Left renal pelvis (tissue), 4 donors: Measurements from ENCODE around the gene MISFA. TPM values are rescaled to one million over a fixed set of nuclear protein-coding genes. Genes with fewer than 3 reads are reported as not detected.
"Not testable (repeated sequence)": the region's sequence is repeated elsewhere in the genome, so short reads cannot be mapped to it uniquely, and the experiment has no call there.

Experiments
- DNase-seq, 4 donors: peaks; one replicate each; pipeline ENCODE4 v3.0.0-alpha.2; 2013; ENCODE audit warnings: low read depth in 4 of 4, low spot score in 3 of 4
- polyA plus RNA-seq, 4 donors: library from polyadenylated mRNA; unstranded; fragments of 120-200 nt; gene quantifications; one replicate each; pipeline ENCODE4 v1.2.1, GENCODE V29; 2013; ENCODE audit not compliant: insufficient read length in 4 of 4

The MISFA gene
- polyA plus RNA-seq, 4 donors: 4.5 to 16.8 (median 7.3) TPM

DNA sequence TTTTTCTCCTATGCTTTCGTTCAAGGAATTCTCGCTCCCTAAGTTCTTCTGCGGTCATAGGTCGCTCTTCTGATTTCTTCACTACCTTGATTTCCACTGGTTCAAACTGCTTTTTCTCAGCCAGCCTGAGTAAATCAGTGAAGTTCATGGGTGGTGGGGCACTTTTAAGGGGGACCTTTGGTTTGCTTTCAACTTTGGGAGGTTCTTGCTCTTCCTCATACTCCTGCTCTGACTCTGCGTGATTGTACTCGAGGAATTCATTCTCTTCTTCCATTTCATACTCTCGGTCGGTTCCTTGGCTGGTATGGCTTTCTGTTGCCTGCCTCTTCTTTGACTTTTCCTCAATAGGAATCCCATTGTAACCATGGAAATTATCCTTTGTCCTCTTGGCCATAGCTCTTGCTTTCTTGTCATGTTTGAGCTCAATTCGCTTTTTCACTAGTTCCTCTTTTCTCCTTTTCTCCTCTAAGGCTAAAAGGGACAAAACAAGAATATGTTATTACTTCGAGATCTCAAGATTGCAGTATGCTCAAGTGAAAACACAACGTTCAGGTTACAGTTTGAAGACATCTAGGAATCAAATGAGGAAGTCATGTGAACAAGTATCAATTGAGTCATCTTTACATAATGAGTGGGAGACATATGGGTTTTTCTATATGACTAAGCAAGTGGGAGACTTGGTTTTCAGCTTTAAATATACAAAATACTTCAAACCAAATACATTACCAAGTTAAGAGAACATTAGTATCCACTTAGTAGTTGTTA is 16.2 kb downstream of the MISFA start:
- no peak for DNase-seq

DNA sequence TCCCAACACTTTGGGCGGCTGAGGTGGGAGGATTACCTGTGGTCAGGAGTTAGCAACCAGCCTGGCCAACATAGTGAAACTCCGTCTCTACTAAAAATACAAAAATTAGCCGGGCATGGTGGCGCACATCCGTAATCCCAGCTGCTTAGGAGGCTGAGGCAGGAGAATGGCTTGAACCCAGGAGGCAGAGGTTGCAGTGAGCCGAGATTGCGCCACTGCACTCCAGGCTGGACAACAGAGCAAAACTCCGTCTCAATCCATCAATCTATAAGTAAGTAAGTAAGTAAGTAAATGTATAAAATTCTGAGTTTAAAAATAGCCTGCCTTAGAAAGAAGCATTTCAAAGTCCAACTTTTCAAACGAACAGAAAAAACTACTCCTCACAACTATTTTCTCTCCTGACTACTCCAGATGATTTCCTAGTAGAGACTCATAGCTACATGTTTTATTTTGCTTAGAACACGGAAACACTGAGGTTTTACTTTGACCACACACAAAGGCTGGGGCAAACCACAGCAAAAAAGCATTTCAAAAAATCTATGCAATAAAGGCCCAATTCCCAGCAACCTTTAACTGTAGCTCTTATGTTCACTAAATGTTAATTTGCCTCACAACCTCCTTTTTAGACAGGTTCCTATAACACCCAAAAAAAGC is 18.2 kb downstream of the MISFA start:
- no peak for DNase-seq

DNA sequence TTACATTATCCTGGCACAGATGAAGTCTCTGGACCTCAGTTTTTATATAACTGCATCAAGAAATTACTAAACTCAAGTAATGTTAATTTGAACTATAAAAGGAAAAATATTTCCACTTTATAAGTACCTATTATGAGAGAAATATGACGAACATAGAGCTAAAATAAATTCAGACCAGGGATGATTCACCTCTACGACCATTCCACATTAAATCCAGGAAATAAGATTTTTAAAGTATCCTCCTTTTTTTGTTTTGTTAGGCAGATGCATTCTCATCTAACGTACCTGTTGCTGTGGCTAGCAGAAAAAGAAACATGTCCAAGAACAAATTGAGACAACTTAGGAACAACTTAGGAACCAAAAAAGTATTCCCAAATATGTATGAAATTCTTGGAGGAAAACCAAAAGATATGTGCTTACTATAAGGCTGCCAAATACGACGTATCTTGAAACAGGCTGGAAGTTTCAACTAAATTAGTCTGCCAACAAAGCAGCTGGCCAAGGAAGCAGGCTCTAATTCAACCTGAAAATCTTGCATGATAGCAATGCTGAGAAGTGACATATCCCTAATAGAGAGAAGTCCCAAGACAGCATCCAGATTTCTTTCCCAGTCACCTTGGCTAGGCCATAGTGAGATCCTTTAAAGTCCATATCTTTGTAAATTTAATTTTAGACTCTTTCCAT is 18.9 kb downstream of the MISFA start:
- no peak for DNase-seq

DNA sequence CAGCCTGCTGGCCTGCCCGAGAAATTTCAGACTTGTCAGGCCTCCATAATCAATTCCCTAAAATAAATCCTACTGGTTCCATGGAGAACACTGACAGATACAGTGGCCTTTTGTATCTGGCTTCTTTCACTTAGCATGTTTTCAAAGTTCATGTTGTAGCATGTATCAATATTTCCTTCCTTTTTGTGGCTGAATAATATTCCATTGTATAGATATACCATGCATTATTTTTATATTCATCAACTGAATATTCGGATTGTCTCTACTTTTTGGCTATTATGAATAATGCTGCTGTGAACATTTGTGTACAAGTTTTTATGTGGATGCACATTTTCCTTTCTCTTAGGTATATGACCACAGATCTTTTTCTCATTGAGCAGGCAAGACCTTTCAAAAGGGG is 24.1 kb downstream of the MISFA start:
- no peak for DNase-seq

DNA sequence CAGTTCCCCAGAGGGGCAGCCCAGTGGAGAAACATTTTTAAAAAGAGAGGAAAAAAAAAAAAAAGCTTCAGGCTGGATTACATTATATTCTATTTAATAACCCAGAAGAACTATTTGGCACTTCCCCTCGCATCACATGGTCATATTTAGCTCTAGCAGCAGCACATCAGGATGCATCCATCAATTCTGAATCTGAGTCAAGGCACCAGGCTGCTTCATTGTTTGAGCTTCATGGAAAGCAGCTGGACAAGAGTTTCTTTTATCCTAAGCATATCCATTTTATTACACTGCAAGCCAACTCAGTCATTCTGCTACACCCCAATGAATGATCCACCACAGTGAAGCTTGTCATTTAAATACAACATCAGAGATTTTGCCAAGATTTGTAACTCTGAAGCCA is 24.6 kb downstream of the MISFA start:
- DNase-seq: no peak

DNA sequence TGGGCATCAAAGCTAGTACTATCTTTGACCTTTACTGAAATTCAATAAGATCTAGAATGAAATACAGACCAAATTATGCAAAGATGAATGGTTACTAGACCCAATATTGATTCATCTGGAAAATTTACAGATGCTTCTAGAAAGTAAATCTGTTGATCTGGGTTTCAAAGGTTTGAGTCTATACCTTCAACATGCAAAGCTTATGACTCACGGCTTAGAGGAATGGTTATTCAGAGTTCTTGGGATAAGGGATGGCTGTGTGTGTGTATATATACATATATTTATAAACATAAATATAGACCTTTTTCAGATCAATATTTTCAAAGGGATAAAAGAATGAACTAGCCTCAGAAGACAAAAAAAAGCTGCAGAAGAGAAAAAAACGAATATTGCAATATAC is 33.3 kb downstream of the MISFA start:
- no peak for DNase-seq

DNA sequence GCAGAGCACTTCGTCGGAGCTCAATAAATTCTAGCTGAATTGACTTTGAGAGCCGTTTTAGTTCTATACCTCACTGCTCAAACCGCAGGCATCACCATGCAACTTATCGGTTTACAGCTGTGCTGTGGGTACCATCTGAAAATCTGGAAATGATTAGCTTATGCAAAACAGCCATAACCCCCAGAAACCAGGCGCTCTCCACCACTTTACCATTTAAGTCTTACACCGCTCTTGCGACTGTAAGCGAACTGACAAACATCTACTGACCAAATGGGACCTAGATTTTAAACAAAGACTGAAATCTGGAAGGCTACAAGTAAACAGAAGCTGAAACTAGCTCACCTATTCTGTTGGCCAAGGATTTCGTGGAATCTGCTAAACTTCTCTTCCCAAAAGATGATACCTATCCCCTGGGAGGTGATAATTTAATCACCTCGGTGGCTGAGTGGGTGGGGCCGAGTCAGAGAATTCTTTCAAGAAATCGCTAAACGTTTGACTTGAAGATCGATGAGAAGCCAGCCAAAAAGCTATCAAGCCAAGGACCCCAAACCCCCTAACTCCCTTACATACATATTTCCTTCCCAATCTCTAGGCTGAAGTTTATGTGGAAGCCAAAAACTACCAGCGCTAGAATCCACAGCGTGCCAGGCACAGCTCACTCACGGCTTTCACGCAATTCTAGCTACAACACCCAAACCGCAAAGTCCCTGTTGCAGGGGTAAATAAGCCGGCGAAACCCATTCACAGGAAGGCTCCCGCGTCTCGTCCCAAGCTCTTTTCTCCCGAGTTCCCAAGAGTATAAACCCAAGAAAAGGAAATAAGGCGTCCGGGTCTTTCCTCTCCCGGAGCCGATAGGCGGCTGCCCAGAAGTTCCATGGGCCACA is 33.9 kb downstream of the MISFA start:
- DNase-seq: no peak

DNA sequence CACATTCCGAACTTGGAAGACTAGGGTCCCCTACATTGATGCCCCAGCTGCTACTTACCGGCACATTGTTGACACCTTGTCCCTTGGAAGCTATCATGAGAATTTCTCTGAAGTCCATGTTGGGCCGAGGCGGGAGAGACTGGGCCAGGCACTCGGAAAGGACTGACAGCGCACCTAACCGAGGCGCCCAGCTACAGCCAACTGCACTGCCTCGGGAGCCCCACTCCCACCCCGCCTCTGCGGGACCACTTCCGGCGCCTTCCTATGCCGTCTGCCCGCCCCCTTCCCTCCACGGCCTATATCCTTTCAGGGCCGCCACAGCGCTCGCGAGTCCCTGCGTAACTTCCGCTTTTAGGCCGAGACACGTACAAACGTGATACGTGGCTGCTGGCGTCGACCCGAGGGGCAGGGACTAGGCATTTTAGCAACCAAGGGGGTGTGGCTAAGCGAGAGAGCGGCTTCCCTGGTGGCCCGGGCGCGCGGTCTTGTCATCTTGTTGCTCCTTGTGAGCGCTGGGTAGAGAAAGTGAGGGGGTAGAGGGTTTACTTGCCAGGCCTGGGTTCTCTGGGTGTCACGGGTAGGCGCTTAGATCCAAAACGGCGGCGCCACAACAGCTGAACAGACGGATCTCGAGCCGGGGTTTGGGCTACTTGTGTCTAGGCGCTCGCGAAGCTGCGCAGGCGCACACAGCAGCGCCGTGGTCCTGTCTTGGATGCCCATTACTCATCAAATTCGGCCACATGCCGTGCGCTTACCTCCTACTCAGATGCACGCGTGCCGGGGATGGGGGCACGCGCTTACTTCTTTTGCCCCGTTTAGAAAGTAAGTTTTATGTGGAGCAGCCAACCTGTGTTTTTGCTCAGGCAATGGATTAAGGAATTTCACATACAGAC is 34.8 kb downstream of the MISFA start, which contains the start of gene SPTY2D1:
Gene SPTY2D1, minus strand, starts transcription at position 203 of the 893 bp plus-strand sequence. Its CDS starts 85 bp downstream, at position 118.
- peak; percentile 97 to 99 (median 98) for DNase-seq

DNA sequence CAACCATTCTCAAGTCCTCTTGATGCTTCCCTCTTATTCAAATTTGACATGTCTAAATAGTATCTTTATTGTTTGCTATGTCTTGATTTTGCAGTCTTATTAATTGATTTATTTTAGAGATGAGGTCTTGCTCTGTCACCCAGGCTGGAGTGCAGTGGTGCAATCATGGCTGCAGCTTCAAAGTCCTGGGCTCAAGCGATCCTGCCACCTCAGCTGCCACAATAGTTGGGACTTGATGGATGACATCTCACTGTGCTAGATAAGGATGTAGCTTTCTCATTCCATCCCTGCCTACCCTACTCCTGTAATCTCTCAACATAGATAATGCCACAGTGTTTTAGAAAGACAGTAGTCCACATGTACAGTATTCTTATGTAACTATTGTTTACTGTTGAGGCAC is 42.1 kb downstream of the MISFA start:
- no peak for DNase-seq

DNA sequence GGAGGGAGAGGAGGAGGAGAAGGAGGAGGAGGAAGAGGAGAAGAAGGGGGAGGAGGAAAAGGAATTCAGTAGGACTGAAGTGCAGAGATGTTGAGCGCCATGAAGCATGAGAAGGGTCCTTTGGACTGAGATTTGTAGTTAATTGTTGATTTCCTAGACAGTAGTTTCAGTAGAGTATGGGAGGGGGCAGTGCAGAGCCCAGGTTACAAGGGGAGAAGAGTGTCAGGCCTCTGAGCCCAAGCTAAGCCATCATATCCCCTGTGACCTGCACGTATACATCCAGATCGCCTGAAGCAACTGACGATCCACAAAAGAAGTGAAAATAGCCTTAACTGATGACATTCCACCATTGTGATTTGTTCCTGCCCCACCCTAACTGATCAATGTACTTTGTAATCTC is 43.4 kb downstream of the MISFA start:
- not testable (repeated sequence) for DNase-seq

DNA sequence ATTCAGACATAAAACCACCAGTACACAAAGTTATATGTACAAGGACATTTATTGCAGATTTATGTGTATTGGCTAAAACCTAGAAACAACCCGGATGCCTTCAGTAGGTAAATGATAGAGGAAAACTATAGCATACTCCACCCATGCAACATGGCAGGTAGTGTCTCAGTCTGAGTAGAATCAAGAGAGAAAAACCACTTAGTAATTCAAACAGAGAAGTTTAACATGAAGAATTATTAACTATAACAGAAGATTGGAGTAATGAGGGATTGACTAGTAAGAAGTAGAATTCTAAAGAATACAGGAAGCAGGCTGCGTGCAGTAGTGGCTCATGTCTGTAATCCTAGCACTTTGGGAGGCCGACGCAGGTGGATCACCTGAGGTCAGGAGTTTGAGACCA is 50.8 kb downstream of the MISFA start:
- DNase-seq: no peak

DNA sequence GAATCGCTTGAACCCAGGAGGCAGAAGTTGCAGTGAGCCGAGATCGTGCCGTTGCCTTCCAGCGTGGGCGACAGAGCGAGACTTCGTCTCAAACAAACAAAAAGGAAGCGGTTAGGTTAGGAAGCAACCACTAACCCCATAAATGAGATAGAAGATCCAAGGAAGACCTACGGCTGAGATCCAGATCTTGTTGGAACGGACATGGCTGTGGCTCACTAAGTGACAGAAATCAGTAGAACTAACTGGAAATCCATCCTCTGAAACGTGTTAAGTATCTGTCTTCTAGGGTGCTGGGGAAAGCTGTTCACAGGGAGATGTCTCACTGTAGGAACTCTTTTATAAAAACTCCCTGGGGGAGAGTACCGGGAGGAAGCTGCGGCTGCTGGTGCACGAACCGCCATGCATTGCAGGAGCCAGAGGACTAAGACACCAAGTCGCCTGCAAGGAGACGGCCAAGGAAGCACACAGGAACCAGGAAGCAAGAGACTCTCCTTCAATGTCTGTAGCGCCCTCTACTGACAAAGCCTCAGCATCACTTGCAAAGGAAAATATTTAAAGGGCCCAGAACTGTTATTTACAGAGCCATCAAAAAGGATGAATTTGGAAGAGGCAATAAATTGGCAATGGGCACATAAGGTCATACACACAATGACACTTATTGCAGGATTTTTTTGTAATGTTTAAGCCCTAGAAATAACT is 51.4 kb downstream of the MISFA start:
- DNase-seq: no peak

Other genes starting within 250 kb of the MISFA start
- 100 to 1,000 TPM; 224 to 392 (median 302) TPM for gene LDHA, start 205.2 kb upstream of the MISFA start, polyA plus RNA-seq
- gene LDHC, start 187.5 kb upstream of the MISFA start, polyA plus RNA-seq: 1 to 10 TPM in 1 of 4 donors, under 1 TPM in 2, not detected in 1; 0.21 to 1.2 (median 0.34) TPM
- gene LDHAL6A, start 143.9 kb upstream of the MISFA start, polyA plus RNA-seq: 1 to 10 TPM in 3 of 4 donors, under 1 TPM in 1; 0.42 to 1.3 (median 1.2) TPM
- gene TSG101, start 72.8 kb upstream of the MISFA start, polyA plus RNA-seq: 100 to 1,000 TPM in 3 of 4 donors, 10 to 100 TPM in 1; 86.4 to 165 (median 137) TPM
- gene UEVLD, start 11.1 kb upstream of the MISFA start, polyA plus RNA-seq: 10 to 100 TPM; 18.0 to 23.1 (median 20.8) TPM
- 10 to 100 TPM; 25.7 to 29.2 (median 26.5) TPM for gene SPTY2D1, start 34.6 kb downstream of the MISFA start, polyA plus RNA-seq
- 1 to 10 TPM; 5.8 to 8.3 (median 7.2) TPM for gene TMEM86A, start 99.0 kb downstream of the MISFA start, polyA plus RNA-seq
- gene IGSF22, start 126.4 kb downstream of the MISFA start, polyA plus RNA-seq: 1 to 10 TPM in 3 of 4 donors, under 1 TPM in 1; 0.87 to 2.6 (median 1.6) TPM
- 1 to 10 TPM in 1 of 4 donors, under 1 TPM in 3; 0.63 to 1.1 (median 0.82) TPM for gene PTPN5, start 192.0 kb downstream of the MISFA start, polyA plus RNA-seq